Lung (tissue), 16 donors: Measurements from ENCODE around the gene LDHD. TPM values are rescaled to one million over a fixed set of nuclear protein-coding genes. Genes with fewer than 3 reads are reported as not detected.

Experiments used
- ATAC-seq: fragments of 200-7000 bp; cut with Tn5 transposase; one replicate; pipeline ENCODE4 v1.9.1; 2020; ENCODE audit warnings: moderate number of reproducible peaks; ENCODE audit not compliant: insufficient read depth, low FRiP score
- DNase-seq, 3 donors: peaks; one replicate each; pipeline ENCODE4 v3.0.0-alpha.2; 2013 to 2017
- H3K27ac ChIP-seq, 2 donors: one replicate each; pipeline ENCODE4 v1.5.1; 2013; ENCODE audit warnings: mild to moderate bottlenecking in 2 of 2, moderate library complexity in 2 of 2, control low read depth in 1 of 2, inconsistent platforms in 1 of 2, low read depth in 1 of 2, low read length in 1 of 2
- H3K27me3 ChIP-seq, 3 donors: one replicate each; pipeline ENCODE4 v1.5.1; 2013; ENCODE audit warnings: low read length in 2 of 3; ENCODE audit not compliant: control insufficient read depth in 3 of 3, insufficient read depth in 3 of 3
- H3K36me3 ChIP-seq, 4 donors: one replicate each; pipeline ENCODE4 v1.5.1; 2013; ENCODE audit warnings: low read length in 4 of 4, mild to moderate bottlenecking in 1 of 4, moderate library complexity in 1 of 4; ENCODE audit not compliant: control insufficient read depth in 4 of 4, insufficient read depth in 4 of 4
- H3K4me1 ChIP-seq, 5 donors: one replicate each; pipeline ENCODE4 v1.5.1; 2013; ENCODE audit warnings: low read length in 5 of 5, mild to moderate bottlenecking in 2 of 5, moderate library complexity in 1 of 5; ENCODE audit not compliant: control insufficient read depth in 5 of 5, insufficient read depth in 5 of 5
- H3K4me3 ChIP-seq: one replicate; pipeline ENCODE4 v1.5.1; 2013; ENCODE audit warnings: mild to moderate bottlenecking, control low read depth, moderate library complexity
- H3K9ac ChIP-seq, 2 donors: one replicate each; pipeline ENCODE4 v1.5.1; 2013; ENCODE audit warnings: low read length in 2 of 2, control low read depth in 1 of 2; ENCODE audit not compliant: insufficient read depth in 1 of 2
- H3K9me3 ChIP-seq, 4 donors: one replicate each; pipeline ENCODE4 v1.5.1; 2013; ENCODE audit warnings: low read length in 3 of 4, mild to moderate bottlenecking in 1 of 4, moderate library complexity in 1 of 4; ENCODE audit not compliant: control insufficient read depth in 4 of 4, insufficient read depth in 3 of 4
- CTCF ChIP-seq: IDR thresholded peaks from 2 replicates; pipeline ENCODE4 v1.5.1; 2012; ENCODE audit warnings: mild to moderate bottlenecking; ENCODE audit errors: control extremely low read depth, extremely low read depth
- WGBS, 2 donors: extraction: QIAGEN DNeasy Blood & Tissue Kit; methylation state at CpG; one replicate each; pipeline ENCODE4 v1.1.7; 2013; 5-methylcytosine and 5-hydroxymethylcytosine counted together
- long read RNA-seq, 5 donors: transcript quantifications; one replicate each; lab custom pipeline, GENCODE V29; 2026
- polyA plus RNA-seq, 2 donors: library from polyadenylated mRNA; stranded (reverse); fragments of 200-250 nt; gene quantifications; one replicate each; pipeline ENCODE4 v1.2.1, GENCODE V29; 2013
- total RNA-seq, 2 donors: library from RNA; depleted of rRNA in 1 of 2; stranded (reverse); fragments of >200 nt in 1 of 2; gene quantifications; one replicate each; pipeline ENCODE4 v1.2.1, GENCODE V29; 2014 to 2021
- donor health status: control.
- donor health status: control.
- donor health status: Bipolar disorder and iron deficiency.
- donor health status: healthy.
- donor health status: DM: yes; HTN: yes; CAD: no.

The LDHD gene
- 10 to 100 TPM in 1 of 2 donors, 1 to 10 TPM in 1; 7.0 to 17.0 TPM for total RNA-seq
- polyA plus RNA-seq, result 1 to 10 TPM; 4.3 to 9.2 TPM
- long read RNA-seq, donor 1, result 0 reads
- long read RNA-seq, donor 2, result 0 reads
- long read RNA-seq, donor 3, partial matches to known transcripts, result 0 of 1 reads
- long read RNA-seq, donor 3, other reads (novel, unspliced or antisense), result 0 of 1 reads
- long read RNA-seq, donor 4, result 0 reads
- long read RNA-seq, donor 5, result 0 reads

GRCh38 chr16:75116081-75116910, at the start of gene LDHD:
TSS of gene LDHD (minus strand) at chr16:75116780. CDS start at chr16:75116720, 60 bp downstream.
- H3K9ac ChIP-seq, result peak within 1 kb of the TSS in 1 of 2 donors; percentile 38
- H3K4me3 ChIP-seq, result peak within 1 kb of the TSS; percentile 40
- H3K27ac ChIP-seq, result peak within 1 kb of the TSS; percentile 23 to 92
- TF ChIP-seq CTCF, result no peak
- peaks cover 0 to 20% (median 2%) of the 10 kb centered on the region in 5 donors for H3K4me1 ChIP-seq
- 36 to 54% methylated on average over 15 of the region's 15 CpGs for WGBS, 2 donors
- ATAC-seq (peak; percentile 93), DNase-seq (no peak)
- H3K27me3 ChIP-seq, result no peaks in the 10 kb centered on the region
- no peaks in the 10 kb centered on the region for H3K9me3 ChIP-seq
- peaks cover 0 to 5% (median 0%) of the 10 kb centered on the region in 4 donors for H3K36me3 ChIP-seq

- peaks cover 8 to 27% (median 14%) of the 10 kb centered on the region in 4 donors for H3K36me3 ChIP-seq
- no peak overlapping the region for H3K9ac ChIP-seq
- H3K4me1 ChIP-seq, result peaks cover 0 to 6% (median 0%) of the 10 kb centered on the region in 5 donors
- H3K27ac ChIP-seq, result no peak overlapping the region
- no peak for TF ChIP-seq CTCF
- no peak overlapping the region for H3K4me3 ChIP-seq
- H3K27me3 ChIP-seq, result no peaks in the 10 kb centered on the region
- no peak for DNase-seq
- no peak for ATAC-seq
- peaks cover 0 to 4% (median 0%) of the 10 kb centered on the region in 4 donors for H3K9me3 ChIP-seq
- WGBS, 2 donors, result 92 to 100% methylated on average over 1 of the region's 1 CpG
Observed at GRCh38 chr16:75160386-75160785, 43.8 kb upstream of the LDHD start.

- no peak for TF ChIP-seq CTCF
- no peak for DNase-seq
- Histone ChIP-seq H3K27ac (no peak overlapping the region), H3K36me3 (peaks cover 3 to 40% (median 15%) of the 10 kb centered on the region in 4 donors), H3K4me1 (peaks cover 0 to 2% (median 0%) of the 10 kb centered on the region in 5 donors), H3K4me3 (no peak overlapping the region), H3K9me3 (peaks cover 0 to 15% (median 2%) of the 10 kb centered on the region in 4 donors), H3K27me3 (no peaks in the 10 kb centered on the region), H3K9ac (no peak overlapping the region)
- ATAC-seq, result no peak
Observed at GRCh38 chr16:75152635-75153034, 36.1 kb upstream of the LDHD start.
